NCI-H526 treated with DMSO at 0.1 percent for 48 hours (cell line): Measurements from ENCODE around the gene ACTBL2.

Source experiments
- DNase-seq: peaks from one replicate; lab custom pipeline; 2025; lab: John Stamatoyannopoulos, UW

The ACTBL2 gene

GRCh38 chr5:57448751-57449150, 33.9 kb downstream of the ACTBL2 start:
- no peak for DNase-seq

- DNase-seq, result no peak
Observed at GRCh38 chr5:57448287-57448686, 34.3 kb downstream of the ACTBL2 start.

- no peak for DNase-seq
Observed at GRCh38 chr5:57447658-57448057, 35.0 kb downstream of the ACTBL2 start.

- DNase-seq, result no peak
Observed at GRCh38 chr5:57446966-57447365, 35.6 kb downstream of the ACTBL2 start.

- no peak for DNase-seq
Observed at GRCh38 chr5:57445705-57446037, 36.9 kb downstream of the ACTBL2 start.

GRCh38 chr5:57445006-57445704, 37.5 kb downstream of the ACTBL2 start:
- no peak for DNase-seq

GRCh38 chr5:57442080-57442839, 40.4 kb downstream of the ACTBL2 start:
- no peak for DNase-seq

GRCh38 chr5:57441557-57441956, 41.1 kb downstream of the ACTBL2 start:
- DNase-seq, result no peak

GRCh38 chr5:57439601-57440000, 43.0 kb downstream of the ACTBL2 start:
- no peak for DNase-seq

GRCh38 chr5:57437976-57438805, 44.4 kb downstream of the ACTBL2 start:
- DNase-seq, result no peak

- DNase-seq, result no peak
Observed at GRCh38 chr5:57436586-57436985, 46.0 kb downstream of the ACTBL2 start.

GRCh38 chr5:57435701-57436134, 46.9 kb downstream of the ACTBL2 start:
- DNase-seq, result no peak

- no peak for DNase-seq
Observed at GRCh38 chr5:57434683-57435082, 47.9 kb downstream of the ACTBL2 start.

GRCh38 chr5:57434227-57434640, 48.4 kb downstream of the ACTBL2 start:
- DNase-seq, result no peak

- no peak for DNase-seq
Observed at GRCh38 chr5:57432876-57433275, 49.7 kb downstream of the ACTBL2 start.

GRCh38 chr5:57431759-57432158, 50.9 kb downstream of the ACTBL2 start:
- DNase-seq, result no peak
